Measurements from ENCODE around the gene CDC42EP1.

DNA sequence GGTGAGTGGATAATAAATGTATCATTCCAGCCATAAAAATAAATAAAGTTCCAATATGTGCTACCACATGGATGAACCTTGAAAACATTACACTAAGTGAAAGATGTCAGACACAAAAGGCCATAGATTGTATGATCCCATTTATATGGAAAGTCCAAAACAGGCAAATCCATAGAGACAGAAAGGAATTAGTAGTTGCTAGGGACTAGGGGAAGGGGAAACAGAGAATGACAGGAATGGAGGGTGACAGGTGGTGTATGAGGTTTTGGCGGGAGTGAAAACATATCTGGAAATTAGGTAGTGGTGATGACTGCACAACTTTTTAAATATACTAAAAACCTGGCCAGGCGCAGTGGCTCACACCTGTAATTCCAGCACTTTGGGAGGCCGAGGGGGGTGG is 25.8 kb upstream of the CDC42EP1 start:
- TF ChIP-seq, protein P1, sequence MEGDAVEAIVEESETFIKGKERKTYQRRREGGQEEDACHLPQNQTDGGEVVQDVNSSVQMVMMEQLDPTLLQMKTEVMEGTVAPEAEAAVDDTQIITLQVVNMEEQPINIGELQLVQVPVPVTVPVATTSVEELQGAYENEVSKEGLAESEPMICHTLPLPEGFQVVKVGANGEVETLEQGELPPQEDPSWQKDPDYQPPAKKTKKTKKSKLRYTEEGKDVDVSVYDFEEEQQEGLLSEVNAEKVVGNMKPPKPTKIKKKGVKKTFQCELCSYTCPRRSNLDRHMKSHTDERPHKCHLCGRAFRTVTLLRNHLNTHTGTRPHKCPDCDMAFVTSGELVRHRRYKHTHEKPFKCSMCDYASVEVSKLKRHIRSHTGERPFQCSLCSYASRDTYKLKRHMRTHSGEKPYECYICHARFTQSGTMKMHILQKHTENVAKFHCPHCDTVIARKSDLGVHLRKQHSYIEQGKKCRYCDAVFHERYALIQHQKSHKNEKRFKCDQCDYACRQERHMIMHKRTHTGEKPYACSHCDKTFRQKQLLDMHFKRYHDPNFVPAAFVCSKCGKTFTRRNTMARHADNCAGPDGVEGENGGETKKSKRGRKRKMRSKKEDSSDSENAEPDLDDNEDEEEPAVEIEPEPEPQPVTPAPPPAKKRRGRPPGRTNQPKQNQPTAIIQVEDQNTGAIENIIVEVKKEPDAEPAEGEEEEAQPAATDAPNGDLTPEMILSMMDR (IDR thresholded peaks at IDR 0.05), result no peak
- TF ChIP-seq POLR2AphosphoS5 (IDR thresholded peaks at IDR 0.05; ENCODE audit: low read depth, low read length), result no peak
- TF ChIP-seq, protein P2, sequence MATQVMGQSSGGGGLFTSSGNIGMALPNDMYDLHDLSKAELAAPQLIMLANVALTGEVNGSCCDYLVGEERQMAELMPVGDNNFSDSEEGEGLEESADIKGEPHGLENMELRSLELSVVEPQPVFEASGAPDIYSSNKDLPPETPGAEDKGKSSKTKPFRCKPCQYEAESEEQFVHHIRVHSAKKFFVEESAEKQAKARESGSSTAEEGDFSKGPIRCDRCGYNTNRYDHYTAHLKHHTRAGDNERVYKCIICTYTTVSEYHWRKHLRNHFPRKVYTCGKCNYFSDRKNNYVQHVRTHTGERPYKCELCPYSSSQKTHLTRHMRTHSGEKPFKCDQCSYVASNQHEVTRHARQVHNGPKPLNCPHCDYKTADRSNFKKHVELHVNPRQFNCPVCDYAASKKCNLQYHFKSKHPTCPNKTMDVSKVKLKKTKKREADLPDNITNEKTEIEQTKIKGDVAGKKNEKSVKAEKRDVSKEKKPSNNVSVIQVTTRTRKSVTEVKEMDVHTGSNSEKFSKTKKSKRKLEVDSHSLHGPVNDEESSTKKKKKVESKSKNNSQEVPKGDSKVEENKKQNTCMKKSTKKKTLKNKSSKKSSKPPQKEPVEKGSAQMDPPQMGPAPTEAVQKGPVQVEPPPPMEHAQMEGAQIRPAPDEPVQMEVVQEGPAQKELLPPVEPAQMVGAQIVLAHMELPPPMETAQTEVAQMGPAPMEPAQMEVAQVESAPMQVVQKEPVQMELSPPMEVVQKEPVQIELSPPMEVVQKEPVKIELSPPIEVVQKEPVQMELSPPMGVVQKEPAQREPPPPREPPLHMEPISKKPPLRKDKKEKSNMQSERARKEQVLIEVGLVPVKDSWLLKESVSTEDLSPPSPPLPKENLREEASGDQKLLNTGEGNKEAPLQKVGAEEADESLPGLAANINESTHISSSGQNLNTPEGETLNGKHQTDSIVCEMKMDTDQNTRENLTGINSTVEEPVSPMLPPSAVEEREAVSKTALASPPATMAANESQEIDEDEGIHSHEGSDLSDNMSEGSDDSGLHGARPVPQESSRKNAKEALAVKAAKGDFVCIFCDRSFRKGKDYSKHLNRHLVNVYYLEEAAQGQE (IDR thresholded peaks at IDR 0.05; ENCODE audit: insufficient read depth in 1 of 2, low read depth in 2 of 2, low read length in 1 of 2), result no peak
- no peak for TF ChIP-seq SIN3A (IDR thresholded peaks at IDR 0.05; ENCODE audit: borderline replicate concordance, insufficient read depth, low read depth, low read length)
